WTC11 (cell line): ENCODE results near the gene GNB5. TPM values are rescaled to one million over a fixed set of nuclear protein-coding genes. Genes with fewer than 3 reads are reported as not detected.

Experiments
- ATAC-seq: fragments of 200-7000 bp; cut with Tn5 transposase; 2 replicates; pipeline ENCODE4 v1.10.0; 2021; ENCODE audit warnings: mild to moderate bottlenecking, moderate library complexity
- CTCF ChIA-PET: fragments of 300-600 bp; sonication (Branson Sonifier 250); formaldehyde crosslinking; loops from one replicate; lab custom pipeline; 2021; ENCODE audit warnings: antibody characterized with exemption; lab: Charles Lee
- POLR2A ChIA-PET: fragments of 350-600 bp; sonication (Branson Sonifier 250); formaldehyde crosslinking; loops from one replicate; lab custom pipeline; 2021; ENCODE audit warnings: antibody characterized with exemption; lab: Charles Lee
- DNase-seq: peaks from one replicate; pipeline ENCODE4 v3.0.0; 2021; ENCODE audit warnings: low spot score
- H3K27ac Mint-ChIP-seq: 2 replicates; pipeline ENCODE4 v1.8.0; 2021; ENCODE audit warnings: mixed read lengths
- H3K27me3 Mint-ChIP-seq: 2 replicates; pipeline ENCODE4 v1.8.0; 2021; ENCODE audit warnings: low read depth, mild to moderate bottlenecking, moderate library complexity, mixed read lengths
- H3K36me3 Mint-ChIP-seq: 2 replicates; pipeline ENCODE4 v1.8.0; 2021; ENCODE audit warnings: mixed read lengths
- H3K4me1 Mint-ChIP-seq: 2 replicates; pipeline ENCODE4 v1.8.0; 2022; ENCODE audit warnings: mixed read lengths
- H3K4me3 Mint-ChIP-seq: 2 replicates; pipeline ENCODE4 v1.8.0; 2021; ENCODE audit warnings: mild to moderate bottlenecking, moderate library complexity, mixed read lengths
- H3K9me3 Mint-ChIP-seq: 2 replicates; pipeline ENCODE4 v1.8.0; 2021; ENCODE audit warnings: mixed read lengths
- ATF2 ChIP-seq: sonication (generic); formaldehyde crosslinking; IDR thresholded peaks from 2 replicates; pipeline ENCODE4 v1.8.1; 2022; ENCODE audit warnings: low read depth, missing genetic modification reagents, borderline replicate concordance
- ATF3 ChIP-seq: sonication (generic); formaldehyde crosslinking; conservative IDR thresholded peaks from 2 replicates; pipeline ENCODE4 v1.8.1; 2022; ENCODE audit warnings: mild to moderate bottlenecking, missing genetic modification reagents
- E2F1 ChIP-seq: sonication (generic); formaldehyde crosslinking; IDR thresholded peaks from 2 replicates; pipeline ENCODE4 v1.8.0; 2022; ENCODE audit warnings: mild to moderate bottlenecking, missing genetic modification reagents
- FOXP4 ChIP-seq: sonication (generic); formaldehyde crosslinking; IDR thresholded peaks from 2 replicates; pipeline ENCODE4 v1.8.0; 2022; ENCODE audit warnings: mild to moderate bottlenecking, missing genetic modification reagents
- GABPB1 ChIP-seq: sonication (generic); formaldehyde crosslinking; IDR thresholded peaks from 2 replicates; pipeline ENCODE4 v1.8.1; 2023; ENCODE audit warnings: mild to moderate bottlenecking, missing genetic modification reagents
- JAZF1 ChIP-seq: fragments of 250-450 bp; sonication (Bioruptor Pico); IDR thresholded peaks from 2 replicates; pipeline ENCODE4 v1.9.0; 2021; ENCODE audit warnings: moderate library complexity, mild to moderate bottlenecking, inconsistent platforms
- NFYB ChIP-seq: sonication (generic); formaldehyde crosslinking; conservative IDR thresholded peaks from 2 replicates; pipeline ENCODE4 v1.8.0; 2022; ENCODE audit warnings: low read depth, missing genetic modification reagents
- PRRX2 ChIP-seq: fragments of 250-450 bp; sonication (Bioruptor Pico); IDR thresholded peaks from 2 replicates; pipeline ENCODE4 v1.8.0; 2021; ENCODE audit warnings: mild to moderate bottlenecking
- RELA ChIP-seq: sonication (generic); formaldehyde crosslinking; IDR thresholded peaks from 2 replicates; pipeline ENCODE4 v1.8.1; 2022; ENCODE audit warnings: missing genetic modification reagents, mild to moderate bottlenecking, borderline replicate concordance
- SMAD4 ChIP-seq: sonication (generic); formaldehyde crosslinking; IDR thresholded peaks from 2 replicates; pipeline ENCODE4 v1.8.0; 2022; ENCODE audit warnings: mild to moderate bottlenecking, missing genetic modification reagents
- SP1 ChIP-seq: sonication (generic); formaldehyde crosslinking; conservative IDR thresholded peaks from 2 replicates; pipeline ENCODE4 v1.8.1; 2022; ENCODE audit warnings: missing genetic modification reagents
- TP53 ChIP-seq: sonication (generic); formaldehyde crosslinking; IDR thresholded peaks from 2 replicates; pipeline ENCODE4 v1.8.1; 2023; ENCODE audit warnings: mild to moderate bottlenecking, missing genetic modification reagents
- ZBTB21 ChIP-seq: sonication (generic); formaldehyde crosslinking; IDR thresholded peaks from 2 replicates; pipeline ENCODE4 v1.8.1; 2023; ENCODE audit warnings: mild to moderate bottlenecking, missing genetic modification reagents, borderline replicate concordance
- ZNF121 ChIP-seq: sonication (generic); formaldehyde crosslinking; IDR thresholded peaks from 2 replicates; pipeline ENCODE4 v1.8.0; 2023; ENCODE audit warnings: missing genetic modification reagents
- ZNF219 ChIP-seq: sonication (generic); formaldehyde crosslinking; IDR thresholded peaks from 2 replicates; pipeline ENCODE4 v1.8.0; 2023; ENCODE audit warnings: missing genetic modification reagents, mild to moderate bottlenecking, borderline replicate concordance
- ZNF263 ChIP-seq: sonication (generic); formaldehyde crosslinking; IDR thresholded peaks from 2 replicates; pipeline ENCODE4 v1.8.1; 2022; ENCODE audit warnings: low read depth, mild to moderate bottlenecking, moderate library complexity, missing genetic modification reagents
- ZNF423 ChIP-seq: fragments of 250-450 bp; sonication (Bioruptor Pico); IDR thresholded peaks from 2 replicates; pipeline ENCODE4 v2.1.2; 2022; ENCODE audit warnings: mild to moderate bottlenecking, moderate library complexity
- ZNF532 ChIP-seq: fragments of 250-450 bp; sonication (Bioruptor Pico); IDR thresholded peaks from 2 replicates; pipeline ENCODE4 v1.9.0; 2021; ENCODE audit warnings: mild to moderate bottlenecking, borderline replicate concordance
- total RNA-seq: library from RNA; stranded (reverse); gene quantifications from 3 replicates; pipeline ENCODE4 v1.2.3, GENCODE V29; 2021

The GNB5 gene
- total RNA-seq, 1 experiment from 2014 or later: 37.0 TPM

GRCh38 chr15:52124270-52124880 lies 66.8 kb downstream of the GNB5 start:
- no peak; the same call in 1 of the 2 replicates for ATAC-seq
- CTCF ChIA-PET: interaction anchor here (1.6 to 1.8 kb wide), 3 partner anchors 15 to 84 kb away, joined by 4 to 8 read pairs (median 5); no protein-coding TSS in a partner anchor
- Mint-ChIP-seq H3K9me3 (no peaks in the 10 kb centered on the region), H3K4me1 (peaks cover 5% of the 10 kb centered on the region), H3K4me3 (no peak overlapping the region), H3K27me3 (no peaks in the 10 kb centered on the region), H3K27ac (peak overlapping the region; percentile 2; the same call in 1 of the 2 replicates), H3K36me3 (no peaks in the 10 kb centered on the region)
- POLR2A ChIA-PET: no interaction called here
- no peak for DNase-seq
- no peak for TF ChIP-seq ATF2
- TF ChIP-seq GABPB1: no peak
- TF ChIP-seq ZBTB21 (CRISPR knock-in tag): no peak
- TF ChIP-seq NFYB (CRISPR knock-in tag): no peak
- no peak for TF ChIP-seq ZNF121 (CRISPR knock-in tag)
- TF ChIP-seq E2F1 (CRISPR knock-in tag): no peak
- no peak for TF ChIP-seq PRRX2 (CRISPR knock-in tag)
- no peak for TF ChIP-seq TP53
- no peak for TF ChIP-seq FOXP4 (CRISPR knock-in tag)
- TF ChIP-seq SMAD4 (CRISPR knock-in tag): no peak
- no peak for TF ChIP-seq JAZF1 (CRISPR knock-in tag)
- no peak for TF ChIP-seq ZNF219
- TF ChIP-seq ZNF532 (CRISPR knock-in tag): no peak
- no peak for TF ChIP-seq ATF3 (CRISPR knock-in tag)
- no peak for TF ChIP-seq RELA (CRISPR knock-in tag)
- no peak for TF ChIP-seq SP1 (CRISPR knock-in tag)
- TF ChIP-seq ZNF423 (CRISPR knock-in tag): no peak
- no peak for TF ChIP-seq ZNF263 (CRISPR knock-in tag)
